NOMO-1 treated with DMSO at 0.1 percent for 48 hours (cell line): ENCODE measurements around the gene GPR157.
"Not testable (repeated sequence)": the region's sequence is repeated elsewhere in the genome, so short reads cannot be mapped to it uniquely, and the experiment has no call there.

Source experiments
- DNase-seq: peaks from one replicate; lab custom pipeline; 2025; ENCODE audit not compliant: unreplicated experiment; lab: John Stamatoyannopoulos, UW

Gene GPR157, protein sequence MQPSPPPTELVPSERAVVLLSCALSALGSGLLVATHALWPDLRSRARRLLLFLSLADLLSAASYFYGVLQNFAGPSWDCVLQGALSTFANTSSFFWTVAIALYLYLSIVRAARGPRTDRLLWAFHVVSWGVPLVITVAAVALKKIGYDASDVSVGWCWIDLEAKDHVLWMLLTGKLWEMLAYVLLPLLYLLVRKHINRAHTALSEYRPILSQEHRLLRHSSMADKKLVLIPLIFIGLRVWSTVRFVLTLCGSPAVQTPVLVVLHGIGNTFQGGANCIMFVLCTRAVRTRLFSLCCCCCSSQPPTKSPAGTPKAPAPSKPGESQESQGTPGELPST

DNA sequence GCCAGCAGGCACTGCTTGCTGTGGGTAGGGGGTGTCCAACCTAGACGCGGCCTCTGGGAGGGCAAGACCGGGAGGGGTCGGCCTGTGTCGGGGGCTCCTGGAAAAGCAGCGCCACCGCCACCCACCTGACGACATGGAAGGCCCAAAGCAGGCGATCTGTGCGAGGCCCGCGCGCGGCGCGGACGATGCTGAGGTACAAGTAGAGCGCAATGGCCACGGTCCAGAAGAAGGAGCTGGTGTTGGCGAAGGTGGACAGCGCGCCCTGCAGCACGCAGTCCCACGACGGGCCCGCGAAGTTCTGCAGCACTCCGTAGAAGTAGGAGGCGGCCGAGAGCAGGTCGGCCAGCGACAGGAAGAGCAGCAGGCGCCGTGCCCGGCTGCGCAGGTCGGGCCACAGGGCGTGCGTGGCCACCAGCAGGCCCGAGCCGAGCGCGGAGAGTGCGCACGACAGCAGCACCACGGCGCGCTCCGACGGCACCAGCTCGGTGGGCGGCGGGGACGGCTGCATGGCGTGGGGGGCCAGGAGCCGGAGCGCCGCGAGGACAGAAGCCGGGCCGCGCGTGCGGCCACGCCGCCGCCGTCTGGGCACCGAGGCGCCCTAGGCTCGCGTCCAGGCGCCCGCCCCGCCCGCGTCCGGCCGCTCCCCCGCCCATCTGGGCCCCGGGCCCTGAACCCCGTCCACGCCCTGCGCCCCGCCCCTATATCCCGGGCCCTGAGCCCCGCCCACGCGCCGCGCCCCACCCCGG, at the start of gene GPR157:
Gene GPR157, minus strand, starts transcription at position 583 of the 746 bp plus-strand sequence. Its CDS starts 75 bp downstream, at position 508.
- peak; percentile 53 for DNase-seq

DNA sequence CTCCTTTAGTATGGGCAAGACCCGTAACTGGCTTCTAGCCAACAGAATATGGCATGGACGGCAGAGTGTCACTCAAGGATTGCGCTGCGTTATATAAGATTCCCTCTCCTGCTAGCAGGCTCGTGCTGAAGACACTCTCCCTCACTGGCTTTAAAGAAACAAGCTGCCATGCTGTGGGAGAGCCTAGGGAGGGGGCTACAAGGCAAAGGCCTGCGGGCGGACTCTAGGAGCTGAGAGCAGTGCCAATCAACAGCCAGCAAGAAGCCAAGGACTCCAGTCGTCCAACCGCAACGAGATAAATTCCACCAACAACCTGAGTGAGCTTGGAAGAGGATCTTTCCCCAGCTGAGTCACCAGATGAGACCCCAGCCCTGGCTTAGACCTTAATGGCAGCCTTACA, 45.9 kb upstream of the GPR157 start:
- DNase-seq: no peak

DNA sequence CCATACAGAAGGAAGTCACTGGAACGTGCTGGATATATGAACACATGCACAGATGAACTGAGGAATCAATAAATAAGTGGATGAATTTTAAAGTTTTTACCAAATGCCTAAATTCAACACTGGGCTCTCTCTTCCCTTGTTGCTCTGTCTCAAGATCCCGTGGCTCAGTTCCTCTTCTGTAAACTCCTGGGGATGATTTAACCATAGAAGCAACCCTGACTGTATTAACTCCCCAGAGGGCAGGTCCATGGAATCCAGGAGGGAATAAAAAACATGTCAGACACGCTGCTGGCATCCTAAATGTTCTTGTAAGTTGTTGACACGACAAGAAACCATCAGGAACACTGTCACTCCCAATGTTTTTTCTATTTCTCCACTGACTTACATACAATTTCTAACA, 45.3 kb upstream of the GPR157 start:
- peak; percentile 5 for DNase-seq

DNA sequence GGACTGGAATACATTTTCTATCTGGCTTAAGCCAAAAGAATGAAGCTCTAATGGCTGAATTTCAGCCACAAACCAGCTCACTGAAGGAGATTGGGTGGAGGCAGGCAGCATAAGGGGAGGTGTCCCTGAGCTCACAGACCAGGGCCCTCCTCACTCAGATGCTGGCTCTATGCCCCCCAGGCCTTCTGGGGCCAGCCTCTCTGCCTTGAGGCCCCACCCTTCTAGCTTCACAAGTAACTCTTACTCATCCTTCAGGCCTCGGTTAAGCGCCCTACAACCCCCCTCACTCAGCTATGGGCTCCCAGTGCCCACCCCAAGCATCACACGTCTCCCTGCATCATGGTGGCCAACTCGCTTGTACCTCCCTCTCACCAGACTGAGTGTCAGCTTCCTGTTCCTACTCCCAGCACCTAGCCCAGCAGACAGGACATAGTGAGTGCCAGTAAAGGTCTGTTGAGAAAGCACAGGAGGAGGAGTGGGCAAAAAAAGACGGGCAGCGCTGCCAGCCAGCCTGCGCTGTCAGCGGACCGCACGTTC, 40.8 kb upstream of the GPR157 start:
- no peak for DNase-seq

DNA sequence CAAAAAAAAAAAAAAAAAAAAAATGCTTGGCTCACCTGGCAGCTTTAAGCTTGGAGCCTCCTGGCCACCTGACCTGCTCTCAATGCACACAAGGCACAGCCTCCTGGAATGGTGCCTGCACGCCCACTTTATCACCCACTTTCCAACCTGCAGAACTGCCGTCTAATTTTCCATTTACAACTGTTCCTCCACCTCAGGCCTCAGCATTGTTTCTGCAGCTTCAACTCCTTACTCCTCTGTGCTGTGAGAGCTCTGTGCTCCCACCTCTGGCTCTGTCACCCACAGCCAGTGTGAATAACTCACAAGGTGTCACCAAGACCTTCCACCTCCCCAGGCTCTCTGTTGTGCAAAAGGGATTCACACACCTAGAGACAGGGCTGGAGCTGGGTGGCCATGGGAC, 38.7 kb upstream of the GPR157 start:
- DNase-seq: no peak

DNA sequence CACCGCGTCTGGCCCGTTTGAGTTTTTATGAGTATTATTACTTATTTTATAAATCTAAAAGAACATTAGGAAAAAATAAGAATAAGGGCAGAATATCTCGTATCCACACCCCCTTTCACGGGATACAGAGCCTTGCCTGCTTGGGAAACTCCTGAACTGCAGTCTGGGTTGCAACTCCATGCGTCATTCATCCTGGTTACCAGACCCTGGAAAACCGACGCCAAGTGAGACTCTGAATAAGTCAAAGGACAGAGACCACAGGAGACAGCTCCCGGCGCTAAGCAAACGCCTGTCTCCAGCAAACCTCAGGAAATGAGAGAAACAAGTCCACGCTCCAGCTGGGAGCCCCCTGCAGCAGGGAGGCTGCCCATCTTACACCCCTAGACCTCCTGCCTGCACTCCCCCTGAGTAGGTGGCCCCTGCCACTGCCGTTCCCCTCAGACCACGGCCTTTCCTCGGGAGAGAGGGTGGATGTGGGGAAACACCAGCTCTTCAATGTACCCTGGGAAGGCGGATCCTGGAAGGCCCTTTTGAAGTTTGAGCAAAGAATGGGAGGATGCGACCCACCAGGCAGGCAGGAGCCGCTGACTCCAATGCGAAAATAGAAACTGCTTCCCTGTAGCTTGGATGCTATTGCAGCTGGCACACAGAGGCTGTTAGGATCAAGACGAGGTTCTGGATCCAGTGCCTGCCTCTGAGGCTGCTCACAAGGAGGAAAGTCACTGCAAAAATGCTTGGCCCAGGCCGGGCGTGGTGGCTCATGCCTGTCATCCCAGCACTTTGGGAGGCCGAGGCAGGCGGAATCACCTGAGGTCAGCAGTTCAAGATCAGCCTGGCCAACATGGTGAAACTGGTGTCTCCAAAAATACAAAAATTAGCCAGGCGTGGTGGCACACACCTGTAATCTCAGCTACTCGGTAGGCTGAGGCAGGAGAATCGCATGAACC, 37.7 kb upstream of the GPR157 start:
- no peak for DNase-seq

DNA sequence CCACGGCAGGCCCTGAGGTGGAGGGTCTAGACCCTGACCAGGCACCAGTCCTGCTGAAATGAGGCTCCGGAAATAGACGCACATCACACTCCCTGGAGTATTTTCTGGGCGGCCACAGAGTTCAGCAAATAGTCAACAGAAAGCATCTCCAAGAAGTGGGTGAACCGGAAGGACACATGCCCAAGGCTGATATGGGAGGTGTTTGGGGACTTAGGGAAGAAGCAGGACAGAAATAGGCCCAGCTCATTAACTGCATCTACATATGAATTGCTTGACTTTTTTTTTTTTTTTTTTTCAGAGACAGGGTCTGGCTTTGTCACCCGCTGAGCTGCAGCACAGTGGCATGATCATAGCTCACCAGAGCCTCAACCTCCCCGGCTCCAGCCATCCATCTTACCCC, 36.5 kb upstream of the GPR157 start:
- DNase-seq: no peak

DNA sequence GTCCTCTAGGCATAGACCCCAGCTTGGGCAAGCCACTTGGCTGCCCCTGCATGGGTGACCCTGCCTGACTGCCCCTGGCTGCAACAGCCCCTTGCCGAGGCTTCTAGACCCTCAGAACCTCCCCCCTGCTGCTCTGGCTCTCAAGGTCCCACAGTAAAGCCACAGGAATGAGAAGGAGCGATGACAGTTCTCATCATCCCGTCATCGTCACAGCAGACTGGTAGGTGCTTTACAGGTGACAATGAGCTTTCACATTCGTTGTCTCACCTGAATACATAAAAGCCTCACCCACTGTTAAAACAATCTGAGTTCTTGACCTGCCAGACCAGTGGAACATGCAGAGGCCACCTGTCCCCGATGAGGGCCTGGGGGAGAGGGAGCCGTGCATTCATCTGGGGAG, 36.0 kb upstream of the GPR157 start:
- DNase-seq: no peak

DNA sequence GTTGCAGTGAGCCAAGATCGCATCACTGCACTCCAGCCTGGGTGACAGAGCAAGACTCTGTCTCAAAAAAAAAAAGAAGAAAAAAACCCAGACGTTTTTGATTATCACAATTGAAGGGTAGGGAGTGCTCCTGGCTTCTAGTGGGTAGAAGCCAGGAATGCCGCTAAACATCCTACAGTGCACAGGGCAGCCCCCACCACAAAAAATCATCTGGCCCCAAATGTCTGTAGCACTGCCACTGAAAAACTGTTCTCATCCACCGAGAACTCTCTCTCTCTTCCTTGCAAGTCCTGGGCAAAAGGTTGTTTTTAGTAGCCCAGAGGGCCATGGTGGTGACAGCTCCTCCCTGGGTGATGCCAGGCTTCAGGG, 35.6 kb upstream of the GPR157 start:
- DNase-seq: no peak

DNA sequence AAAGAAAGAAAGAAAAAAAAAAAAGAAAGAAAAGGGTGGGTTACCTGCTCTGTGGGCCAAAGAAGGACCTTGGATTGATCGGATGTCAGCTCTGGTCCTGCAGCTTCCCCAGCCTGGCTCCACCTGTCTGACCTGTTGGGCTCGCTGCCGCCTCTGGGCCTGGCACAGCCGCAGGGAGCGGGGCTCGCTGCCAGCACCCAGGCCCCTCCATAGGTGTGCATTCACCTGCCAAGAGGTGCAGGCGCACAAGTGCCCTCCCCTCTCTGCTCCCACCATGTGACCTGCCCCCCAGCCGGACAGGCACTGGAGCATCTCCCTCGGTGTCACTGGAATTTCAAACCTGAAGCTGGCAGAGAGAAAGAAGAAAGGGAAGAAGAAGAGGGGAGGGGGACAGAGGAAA, 33.1 kb upstream of the GPR157 start:
- no peak for DNase-seq

DNA sequence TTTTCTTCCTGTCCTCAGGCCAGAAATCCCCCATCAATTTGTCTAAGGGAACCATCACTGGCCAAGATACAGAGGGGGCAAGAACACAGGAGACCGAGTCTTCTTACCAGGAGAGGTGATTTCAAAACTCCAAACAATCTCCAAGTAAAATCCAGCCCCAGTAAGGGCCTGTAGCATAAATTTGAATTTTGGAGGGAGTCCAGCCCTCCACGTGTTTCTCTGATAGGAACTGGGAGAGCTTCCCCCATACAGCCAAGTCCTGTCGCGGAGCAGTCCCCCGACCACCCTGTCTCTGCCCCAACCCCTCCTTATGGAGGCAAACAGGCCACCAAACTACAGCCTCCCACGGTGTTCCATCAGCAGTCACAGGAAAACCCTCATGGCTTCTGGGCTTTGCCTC, 32.4 kb upstream of the GPR157 start:
- DNase-seq: no peak

DNA sequence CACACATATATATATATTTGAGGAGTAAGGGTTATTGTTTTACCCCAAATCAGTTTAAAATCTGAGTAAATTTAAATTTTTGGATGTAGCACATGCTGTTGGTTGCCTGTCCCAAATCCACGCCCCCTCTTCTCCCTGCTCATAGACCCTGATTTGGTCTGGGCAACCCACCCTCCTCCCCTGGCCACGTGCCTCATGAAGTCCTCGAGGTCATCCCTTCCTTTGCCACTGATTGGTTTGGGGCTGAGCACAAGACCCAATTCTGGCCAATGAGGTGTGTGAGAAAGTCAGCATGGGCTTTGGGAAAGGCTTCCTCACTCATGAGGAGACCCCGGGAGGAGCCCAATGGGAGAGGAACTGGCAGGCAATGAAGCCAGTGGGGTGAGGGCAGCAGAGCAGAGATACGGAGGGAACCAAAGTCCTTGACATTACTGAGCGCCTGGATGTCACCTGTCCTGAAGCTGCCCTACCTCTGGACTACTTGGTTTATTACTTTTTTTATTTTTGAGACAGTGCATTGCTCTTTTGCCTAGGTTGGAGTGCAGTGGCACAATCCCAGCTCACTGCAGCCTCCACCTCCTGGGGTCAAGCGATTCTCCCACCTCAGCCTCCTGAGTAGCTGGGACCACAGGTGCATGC, 31.3 kb upstream of the GPR157 start:
- no peak for DNase-seq

DNA sequence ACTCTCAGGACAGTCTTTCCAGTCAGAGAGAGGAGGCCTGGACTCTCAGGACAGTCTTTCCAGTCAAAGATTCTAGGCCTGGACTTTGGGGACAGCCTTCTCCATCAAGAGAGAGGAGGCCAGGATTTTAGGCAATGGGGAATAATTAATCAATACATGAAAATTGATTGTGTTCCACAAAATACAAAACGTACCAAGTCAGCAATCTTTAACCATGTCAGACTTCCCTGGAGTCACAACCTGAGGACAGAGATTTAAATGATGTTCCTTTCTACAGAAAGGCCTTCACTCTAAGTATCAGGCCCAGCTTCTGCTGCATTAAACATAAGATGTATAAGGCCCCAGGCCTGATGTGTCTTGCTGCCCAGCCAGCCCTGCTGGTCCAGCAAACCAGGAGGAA, 27.0 kb upstream of the GPR157 start:
- no peak for DNase-seq

DNA sequence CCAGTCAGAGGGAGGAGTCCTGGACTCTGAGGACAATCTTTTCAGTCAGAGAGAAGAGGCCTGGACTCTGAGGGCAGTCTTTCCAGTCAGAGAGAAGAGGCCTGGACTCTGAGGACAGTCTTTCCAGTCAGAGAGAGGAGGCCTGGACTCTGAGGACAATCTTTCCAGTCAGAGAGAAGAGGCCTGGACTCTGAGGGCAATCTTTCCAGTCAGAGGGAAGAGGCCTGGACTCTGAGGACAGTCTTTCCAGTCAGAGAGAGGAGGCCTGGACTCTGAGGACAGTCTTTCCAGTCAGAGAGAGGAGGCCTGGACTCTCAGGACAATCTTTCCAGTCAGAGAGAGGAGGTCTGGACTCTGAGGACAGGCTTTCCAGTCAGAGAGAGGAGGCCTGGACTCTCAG, 26.5 kb upstream of the GPR157 start:
- DNase-seq: not testable (repeated sequence)

DNA sequence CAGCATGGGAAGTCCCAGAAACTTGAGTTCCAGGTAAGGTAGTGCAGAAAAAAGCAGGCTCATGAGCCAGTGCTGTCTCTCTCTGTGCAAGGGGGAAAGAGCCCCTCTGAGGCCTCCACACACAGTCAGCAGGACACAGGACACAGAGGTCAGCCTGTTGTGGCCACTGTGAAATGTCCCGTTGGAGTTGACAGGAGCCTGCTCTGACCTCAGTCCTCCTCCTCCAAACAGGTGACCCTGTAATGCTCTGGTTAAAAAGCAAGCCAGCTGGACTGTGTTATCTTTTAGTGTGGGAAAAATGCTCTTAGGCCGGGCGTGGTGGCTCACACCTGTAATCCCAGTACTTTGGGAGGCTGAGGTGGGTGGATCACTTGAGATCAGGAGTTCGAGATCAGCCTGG, 24.2 kb upstream of the GPR157 start:
- DNase-seq: no peak

DNA sequence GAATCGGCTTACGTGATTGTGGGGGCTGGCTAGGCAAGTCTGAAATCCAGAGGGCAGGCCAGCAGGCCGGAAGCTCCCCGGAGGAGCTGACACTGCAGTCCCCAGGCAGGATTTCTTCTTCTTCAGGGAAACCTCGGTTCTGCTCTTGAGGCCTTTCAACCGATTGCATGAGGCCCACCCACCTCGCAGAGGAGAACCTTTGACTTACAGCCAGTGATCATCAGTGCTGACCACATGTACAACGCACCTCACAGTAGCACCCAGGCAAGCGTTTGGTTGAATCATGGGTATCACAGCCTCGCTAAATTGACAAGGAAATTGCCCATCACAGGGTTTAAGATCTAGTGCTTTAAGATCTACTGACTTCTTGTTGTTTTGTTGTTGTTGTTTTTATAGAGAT, 23.6 kb upstream of the GPR157 start:
- no peak for DNase-seq

DNA sequence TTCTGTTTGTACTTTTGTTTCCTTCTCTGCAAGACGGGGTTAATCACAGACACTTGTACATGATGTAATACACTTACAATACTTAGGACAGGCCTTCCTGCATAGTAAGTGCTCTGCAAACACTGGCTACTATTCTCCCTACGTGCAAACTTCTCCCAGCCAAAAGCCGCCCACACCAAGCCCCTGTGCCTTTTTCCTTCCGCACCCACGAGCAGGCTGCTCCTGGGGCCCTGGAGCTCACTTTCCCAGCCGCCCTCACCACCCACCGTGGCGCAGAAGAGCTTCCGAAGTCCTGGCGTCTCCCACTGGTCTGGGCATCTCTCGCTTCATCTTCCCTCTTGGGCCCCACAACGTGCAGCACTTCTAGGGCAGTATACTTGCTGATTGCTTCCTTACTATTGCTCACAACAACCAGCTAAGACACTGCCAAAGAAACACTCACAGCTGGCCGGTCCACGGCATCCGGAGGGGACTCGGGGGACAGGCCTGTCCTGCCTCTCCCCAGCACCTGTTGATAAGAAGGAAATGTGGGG, 22.5 kb upstream of the GPR157 start:
- no peak for DNase-seq

DNA sequence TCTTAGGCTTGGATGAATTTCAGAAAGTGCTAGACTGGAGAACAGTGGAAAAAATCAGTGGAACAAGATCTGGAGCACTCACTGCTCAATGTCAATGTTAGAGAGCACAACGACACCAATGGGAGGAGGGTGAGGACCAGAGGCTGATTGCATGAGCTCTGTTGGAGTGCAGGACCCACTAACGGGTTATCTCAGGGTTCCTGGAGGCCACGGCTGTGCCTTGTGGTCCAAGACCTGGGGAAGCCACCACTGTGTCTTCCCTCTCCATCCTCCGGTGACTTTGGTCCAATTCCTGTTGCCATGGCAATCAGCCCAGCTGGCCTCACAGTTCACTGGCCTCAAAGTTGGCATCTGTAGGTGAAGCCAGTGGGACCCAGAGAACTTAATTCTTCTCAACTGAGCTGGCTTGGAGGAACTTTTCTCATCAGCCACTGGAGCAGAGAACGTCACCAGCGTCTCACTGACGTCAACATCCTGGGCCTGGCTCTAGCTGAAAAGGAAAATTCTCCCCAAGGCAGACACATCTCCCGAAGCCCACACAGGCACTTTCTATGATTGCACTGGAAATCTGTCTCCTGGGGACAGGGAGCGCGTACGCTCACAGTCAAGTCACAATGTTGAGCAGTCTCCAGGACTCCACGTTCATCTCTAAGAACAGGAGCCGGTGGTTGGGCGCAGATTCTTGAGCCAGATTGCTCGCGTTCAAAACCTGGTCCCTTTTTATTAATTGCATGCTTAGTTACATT, 21.9 kb upstream of the GPR157 start:
- DNase-seq: no peak

DNA sequence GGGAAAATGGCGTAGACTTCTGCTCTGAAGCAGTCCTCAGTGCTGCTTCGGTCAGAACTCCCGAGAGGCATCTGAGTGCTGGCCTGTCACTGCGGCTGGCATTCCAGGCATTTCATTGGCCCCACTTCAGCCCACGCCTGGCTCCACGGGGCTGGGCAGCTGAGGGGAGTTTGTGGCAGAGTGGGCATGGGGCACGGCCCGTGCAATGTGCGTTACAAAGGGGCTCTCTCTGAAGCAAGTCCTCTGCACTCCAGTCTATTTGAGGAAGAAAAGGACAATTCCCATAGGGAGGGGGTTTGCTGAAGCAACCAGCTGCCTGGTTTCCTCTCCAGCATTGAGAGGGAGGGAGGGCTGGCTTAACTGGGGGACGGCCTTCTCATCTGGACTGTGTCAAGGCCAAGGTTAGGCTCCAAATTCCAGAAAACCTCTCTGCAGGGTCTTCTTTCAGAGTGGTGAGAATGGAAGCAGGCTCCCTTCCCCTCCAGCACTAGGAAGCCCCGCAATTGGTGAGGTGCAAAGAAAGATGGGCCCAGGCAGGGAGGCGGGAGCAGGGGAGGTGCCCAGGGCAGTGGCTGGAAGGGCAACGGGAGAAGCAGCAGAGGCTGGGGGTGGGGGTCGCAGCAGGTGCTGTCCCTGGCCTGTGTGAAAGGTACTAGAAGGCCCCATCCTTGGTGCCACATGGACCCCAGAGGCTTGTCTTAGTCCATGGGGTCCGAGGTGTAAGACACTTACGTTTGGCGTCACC, 21.1 kb upstream of the GPR157 start:
- no peak for DNase-seq
